HepG2 (cell line): ENCODE measurements around the gene C14orf93. TPM values are rescaled to one million over a fixed set of nuclear protein-coding genes. Genes with fewer than 3 reads are reported as not detected.

Experiments
- FOXK2 ChIP-seq: fragments of 450-650 bp; IDR thresholded peaks from 2 replicates; pipeline ENCODE4 v1.6.1; 2016
- GATA4 ChIP-seq: sonication (generic); IDR thresholded peaks from 2 replicates; pipeline ENCODE4 v1.6.1; 2016; ENCODE audit warnings: antibody characterized with exemption, low read depth, borderline replicate concordance
- HMGA1 ChIP-seq: sonication (generic); formaldehyde crosslinking; conservative IDR thresholded peaks from 2 replicates; pipeline ENCODE4 v1.4.0; 2020; ENCODE audit warnings: missing genetic modification reagents
- HOXD1 ChIP-seq: sonication (generic); formaldehyde crosslinking; IDR thresholded peaks from 2 replicates; pipeline ENCODE4 v1.5.0; 2020; ENCODE audit warnings: missing genetic modification reagents
- KAT7 ChIP-seq: IDR thresholded peaks from 2 replicates; pipeline ENCODE4 v1.6.1; 2018; ENCODE audit warnings: borderline replicate concordance, missing compliant biosample characterization
- MEF2D ChIP-seq: sonication (generic); formaldehyde crosslinking; IDR thresholded peaks from 2 replicates; pipeline ENCODE4 v1.5.1; 2020; ENCODE audit warnings: mild to moderate bottlenecking, missing genetic modification reagents
- TGIF2 ChIP-seq: IDR thresholded peaks from 2 replicates; pipeline ENCODE4 v1.6.1; 2016; ENCODE audit warnings: control low read depth, missing compliant biosample characterization
- TRIM24 ChIP-seq: sonication (generic); formaldehyde crosslinking; IDR thresholded peaks from 2 replicates; pipeline ENCODE4 v1.8.0; 2022; ENCODE audit warnings: mild to moderate bottlenecking, missing genetic modification reagents
- ZFP36 ChIP-seq: fragments of 150-350 bp; IDR thresholded peaks from 2 replicates; pipeline ENCODE4 v1.6.1; 2018; ENCODE audit warnings: borderline replicate concordance, low read length, low read depth; ENCODE audit not compliant: partially characterized antibody
- ZFY ChIP-seq: sonication (generic); formaldehyde crosslinking; IDR thresholded peaks from 2 replicates; pipeline ENCODE4 v1.4.0; 2020; ENCODE audit warnings: missing genetic modification reagents
- ZMYM2 ChIP-seq: sonication (generic); formaldehyde crosslinking; IDR thresholded peaks from 2 replicates; pipeline ENCODE4 v1.8.0; 2022; ENCODE audit warnings: mild to moderate bottlenecking, missing genetic modification reagents
- ZNF180 ChIP-seq: sonication (generic); formaldehyde crosslinking; IDR thresholded peaks from 2 replicates; pipeline ENCODE4 v1.4.0; 2020; ENCODE audit warnings: low read depth, missing genetic modification reagents, borderline replicate concordance
- ZNF703 ChIP-seq: sonication (generic); formaldehyde crosslinking; IDR thresholded peaks from 2 replicates; pipeline ENCODE4 v1.5.1; 2020; ENCODE audit warnings: missing genetic modification reagents, mild to moderate bottlenecking, moderate library complexity, borderline replicate concordance
- polyA plus RNA-seq, 8 experiments: library from polyadenylated mRNA; depleted of rRNA in 3 of 8; stranded (reverse) in 7 of 8; unstranded in 1 of 8; fragments of >200 nt; fragmentation: Illumina TruSeq in 4 of 8; extraction: Trizol in 4 of 8; gene quantifications; 2 replicates each; pipeline versions ENCODE4 v1.2.1 to v1.2.3, GENCODE V29; 2011 to 2016; ENCODE audit warnings: low read depth in 4 of 8, missing spikeins in 1 of 8, mixed read lengths in 1 of 8; ENCODE audit not compliant: insufficient read depth in 1 of 8
- total RNA-seq, 5 experiments: library from RNA; depleted of rRNA; stranded (reverse); fragments of >200 nt; fragmentation: Illumina TruSeq; extraction: Trizol; gene quantifications; 2 replicates each; pipeline ENCODE4 v1.2.3, GENCODE V29; 2016; ENCODE audit warnings: low read depth in 1 of 5
- TF ChIP-seq, protein P1 (sequence below): sonication (generic); formaldehyde crosslinking; IDR thresholded peaks from 2 replicates; pipeline ENCODE4 v1.9.0; 2022; ENCODE audit warnings: low read depth, missing genetic modification reagents
- TF ChIP-seq, protein P2 (sequence below): sonication (generic); formaldehyde crosslinking; IDR thresholded peaks from 2 replicates; pipeline ENCODE4 v1.8.0; 2022; ENCODE audit warnings: mild to moderate bottlenecking, missing genetic modification reagents; ENCODE audit not compliant: insufficient replicate concordance
- TF ChIP-seq, protein P3 (sequence below): IDR thresholded peaks from 2 replicates; pipeline ENCODE4 v1.6.1; 2016; ENCODE audit warnings: missing compliant biosample characterization, missing genetic modification reagents, borderline replicate concordance
- TF ChIP-seq, protein P4 (sequence below): IDR thresholded peaks from 2 replicates; pipeline ENCODE4 v1.6.1; 2016; ENCODE audit warnings: missing compliant biosample characterization, missing genetic modification reagents, borderline replicate concordance
- TF ChIP-seq, protein P5 (sequence below): sonication (generic); formaldehyde crosslinking; IDR thresholded peaks from 2 replicates; pipeline ENCODE4 v1.4.0; 2020; ENCODE audit warnings: missing genetic modification reagents, mild to moderate bottlenecking, borderline replicate concordance
- TF ChIP-seq, protein P6 (sequence below): sonication (generic); formaldehyde crosslinking; IDR thresholded peaks from 2 replicates; pipeline ENCODE4 v1.4.0; 2020; ENCODE audit warnings: mild to moderate bottlenecking, missing genetic modification reagents

Gene C14orf93
- total and polyA plus RNA-seq, 2 of the 13 experiments (the other 11 are each of a cell fraction or from before 2014, with no cell fraction given) = 11.4 to 22.5 TPM

DNA sequence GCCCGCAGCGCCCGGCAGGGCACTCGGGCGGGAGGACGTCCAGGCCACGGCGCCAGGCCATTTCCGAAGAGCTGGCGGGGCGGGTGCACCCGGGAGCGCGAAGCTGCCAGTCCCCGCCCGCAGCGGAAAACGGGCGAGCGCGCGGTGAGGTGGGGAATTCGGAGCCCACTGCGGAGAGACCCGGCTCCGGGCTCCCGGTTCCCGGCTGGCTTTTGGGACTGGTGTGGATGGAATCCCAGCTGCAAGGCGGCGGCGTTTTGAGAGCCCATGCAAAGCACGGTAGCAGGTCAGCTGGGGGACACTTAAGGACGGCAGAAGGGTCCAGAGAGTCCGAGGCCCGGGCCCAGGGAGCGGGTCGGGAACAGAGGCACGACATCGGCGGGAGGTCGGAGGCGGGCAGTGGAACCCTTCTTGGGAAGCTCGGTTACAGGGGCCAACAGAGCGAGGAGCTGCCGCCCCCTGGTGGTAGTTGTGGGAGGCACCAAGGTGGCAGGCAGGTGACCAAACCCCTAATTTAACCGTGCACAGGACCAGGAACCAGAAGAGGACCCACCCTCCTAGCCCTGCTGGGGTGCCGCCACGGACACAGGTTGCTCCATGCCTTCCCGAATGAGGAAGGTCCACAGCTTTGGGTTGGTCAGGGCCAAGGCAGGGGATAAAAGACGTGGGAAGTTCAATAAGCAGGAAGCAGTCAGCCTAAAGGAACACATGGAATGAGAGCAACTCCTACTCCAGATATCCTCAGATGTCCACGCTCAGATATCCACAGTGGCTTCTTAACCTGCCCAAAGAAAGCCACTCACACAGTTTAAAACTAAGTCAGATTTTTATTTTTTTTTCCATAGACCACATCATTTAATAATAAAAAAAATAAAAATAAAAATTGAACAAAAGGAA is 48.1 kb upstream of the C14orf93 start (continued):
- TF ChIP-seq, protein P1, sequence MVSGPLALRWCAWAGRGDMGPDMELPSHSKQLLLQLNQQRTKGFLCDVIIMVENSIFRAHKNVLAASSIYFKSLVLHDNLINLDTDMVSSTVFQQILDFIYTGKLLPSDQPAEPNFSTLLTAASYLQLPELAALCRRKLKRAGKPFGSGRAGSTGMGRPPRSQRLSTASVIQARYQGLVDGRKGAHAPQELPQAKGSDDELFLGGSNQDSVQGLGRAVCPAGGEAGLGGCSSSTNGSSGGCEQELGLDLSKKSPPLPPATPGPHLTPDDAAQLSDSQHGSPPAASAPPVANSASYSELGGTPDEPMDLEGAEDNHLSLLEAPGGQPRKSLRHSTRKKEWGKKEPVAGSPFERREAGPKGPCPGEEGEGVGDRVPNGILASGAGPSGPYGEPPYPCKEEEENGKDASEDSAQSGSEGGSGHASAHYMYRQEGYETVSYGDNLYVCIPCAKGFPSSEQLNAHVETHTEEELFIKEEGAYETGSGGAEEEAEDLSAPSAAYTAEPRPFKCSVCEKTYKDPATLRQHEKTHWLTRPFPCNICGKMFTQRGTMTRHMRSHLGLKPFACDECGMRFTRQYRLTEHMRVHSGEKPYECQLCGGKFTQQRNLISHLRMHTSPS (CRISPR knock-in tag) = peak; percentile 52
- TF ChIP-seq HMGA1 (CRISPR knock-in tag) (no peak; the same call in 1 of the 2 replicates), ZMYM2 (CRISPR knock-in tag) (no peak), TRIM24 (no peak), HOXD1 (peak; percentile 92), ZNF180 (CRISPR knock-in tag) (peak; percentile 78; the same call in 1 of the 2 replicates), ZFP36 (peak; percentile 48), TGIF2 (no peak), ZNF703 (CRISPR knock-in tag) (no peak; the same call in 1 of the 2 replicates), MEF2D (CRISPR knock-in tag) (peak; percentile 86; the same call in 1 of the 2 replicates), FOXK2 (no peak), GATA4 (no peak), KAT7 (CRISPR knock-in tag) (peak; percentile 90), ZFY (CRISPR knock-in tag) (peak; percentile 54; the same call in 1 of the 2 replicates)
- TF ChIP-seq, protein P2, sequence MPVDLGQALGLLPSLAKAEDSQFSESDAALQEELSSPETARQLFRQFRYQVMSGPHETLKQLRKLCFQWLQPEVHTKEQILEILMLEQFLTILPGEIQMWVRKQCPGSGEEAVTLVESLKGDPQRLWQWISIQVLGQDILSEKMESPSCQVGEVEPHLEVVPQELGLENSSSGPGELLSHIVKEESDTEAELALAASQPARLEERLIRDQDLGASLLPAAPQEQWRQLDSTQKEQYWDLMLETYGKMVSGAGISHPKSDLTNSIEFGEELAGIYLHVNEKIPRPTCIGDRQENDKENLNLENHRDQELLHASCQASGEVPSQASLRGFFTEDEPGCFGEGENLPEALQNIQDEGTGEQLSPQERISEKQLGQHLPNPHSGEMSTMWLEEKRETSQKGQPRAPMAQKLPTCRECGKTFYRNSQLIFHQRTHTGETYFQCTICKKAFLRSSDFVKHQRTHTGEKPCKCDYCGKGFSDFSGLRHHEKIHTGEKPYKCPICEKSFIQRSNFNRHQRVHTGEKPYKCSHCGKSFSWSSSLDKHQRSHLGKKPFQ = no peak
- TF ChIP-seq, protein P3, sequence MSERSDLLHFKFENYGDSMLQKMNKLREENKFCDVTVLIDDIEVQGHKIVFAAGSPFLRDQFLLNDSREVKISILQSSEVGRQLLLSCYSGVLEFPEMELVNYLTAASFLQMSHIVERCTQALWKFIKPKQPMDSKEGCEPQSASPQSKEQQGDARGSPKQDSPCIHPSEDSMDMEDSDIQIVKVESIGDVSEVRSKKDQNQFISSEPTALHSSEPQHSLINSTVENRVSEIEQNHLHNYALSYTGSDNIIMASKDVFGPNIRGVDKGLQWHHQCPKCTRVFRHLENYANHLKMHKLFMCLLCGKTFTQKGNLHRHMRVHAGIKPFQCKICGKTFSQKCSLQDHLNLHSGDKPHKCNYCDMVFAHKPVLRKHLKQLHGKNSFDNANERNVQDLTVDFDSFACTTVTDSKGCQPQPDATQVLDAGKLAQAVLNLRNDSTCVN (CRISPR knock-in tag) = peak; percentile 85
- TF ChIP-seq, protein P4, sequence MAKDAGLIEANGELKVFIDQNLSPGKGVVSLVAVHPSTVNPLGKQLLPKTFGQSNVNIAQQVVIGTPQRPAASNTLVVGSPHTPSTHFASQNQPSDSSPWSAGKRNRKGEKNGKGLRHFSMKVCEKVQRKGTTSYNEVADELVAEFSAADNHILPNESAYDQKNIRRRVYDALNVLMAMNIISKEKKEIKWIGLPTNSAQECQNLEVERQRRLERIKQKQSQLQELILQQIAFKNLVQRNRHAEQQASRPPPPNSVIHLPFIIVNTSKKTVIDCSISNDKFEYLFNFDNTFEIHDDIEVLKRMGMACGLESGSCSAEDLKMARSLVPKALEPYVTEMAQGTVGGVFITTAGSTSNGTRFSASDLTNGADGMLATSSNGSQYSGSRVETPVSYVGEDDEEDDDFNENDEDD (CRISPR knock-in tag) = peak; percentile 65; the same call in 1 of the 2 replicates
- TF ChIP-seq, protein P5, sequence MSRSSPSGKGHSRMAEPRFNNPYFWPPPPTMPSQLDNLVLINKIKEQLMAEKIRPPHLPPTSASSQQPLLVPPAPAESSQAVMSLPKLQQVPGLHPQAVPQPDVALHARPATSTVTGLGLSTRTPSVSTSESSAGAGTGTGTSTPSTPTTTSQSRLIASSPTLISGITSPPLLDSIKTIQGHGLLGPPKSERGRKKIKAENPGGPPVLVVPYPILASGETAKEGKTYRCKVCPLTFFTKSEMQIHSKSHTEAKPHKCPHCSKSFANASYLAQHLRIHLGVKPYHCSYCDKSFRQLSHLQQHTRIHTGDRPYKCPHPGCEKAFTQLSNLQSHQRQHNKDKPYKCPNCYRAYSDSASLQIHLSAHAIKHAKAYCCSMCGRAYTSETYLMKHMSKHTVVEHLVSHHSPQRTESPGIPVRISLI (CRISPR knock-in tag) = no peak
- TF ChIP-seq, protein P6, sequence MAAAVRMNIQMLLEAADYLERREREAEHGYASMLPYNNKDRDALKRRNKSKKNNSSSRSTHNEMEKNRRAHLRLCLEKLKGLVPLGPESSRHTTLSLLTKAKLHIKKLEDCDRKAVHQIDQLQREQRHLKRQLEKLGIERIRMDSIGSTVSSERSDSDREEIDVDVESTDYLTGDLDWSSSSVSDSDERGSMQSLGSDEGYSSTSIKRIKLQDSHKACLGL (CRISPR knock-in tag) = peak; percentile 92
